Lung (tissue), 12 donors: ENCODE results near the gene S100A13. TPM values are rescaled to one million over a fixed set of nuclear protein-coding genes. Genes with fewer than 3 reads are reported as not detected.
A peak's percentile ranks its signal among the peaks of the same experiment; 100 is the strongest.
"Not testable (repeated sequence)": the region's sequence is repeated elsewhere in the genome, so short reads cannot be mapped to it uniquely, and the experiment has no call there.

Experiments used
- ATAC-seq: fragments of 200-7000 bp; cut with Tn5 transposase; one replicate; pipeline ENCODE4 v1.9.1; 2020; ENCODE audit warnings: moderate number of reproducible peaks; ENCODE audit not compliant: insufficient read depth, low FRiP score
- DNase-seq, 3 donors: peaks; one replicate each; pipeline ENCODE4 v3.0.0-alpha.2; 2013 to 2017
- H3K27ac ChIP-seq, 2 donors: one replicate each; pipeline ENCODE4 v1.5.1; 2013; ENCODE audit warnings: mild to moderate bottlenecking in 2 of 2, moderate library complexity in 2 of 2, control low read depth in 1 of 2, inconsistent platforms in 1 of 2, low read depth in 1 of 2, low read length in 1 of 2
- H3K27me3 ChIP-seq, 3 donors: one replicate each; pipeline ENCODE4 v1.5.1; 2013; ENCODE audit warnings: low read length in 2 of 3; ENCODE audit not compliant: control insufficient read depth in 3 of 3, insufficient read depth in 3 of 3
- H3K36me3 ChIP-seq, 4 donors: one replicate each; pipeline ENCODE4 v1.5.1; 2013; ENCODE audit warnings: low read length in 4 of 4, mild to moderate bottlenecking in 1 of 4, moderate library complexity in 1 of 4; ENCODE audit not compliant: control insufficient read depth in 4 of 4, insufficient read depth in 4 of 4
- H3K4me1 ChIP-seq, 5 donors: one replicate each; pipeline ENCODE4 v1.5.1; 2013; ENCODE audit warnings: low read length in 5 of 5, mild to moderate bottlenecking in 2 of 5, moderate library complexity in 1 of 5; ENCODE audit not compliant: control insufficient read depth in 5 of 5, insufficient read depth in 5 of 5
- H3K4me3 ChIP-seq: one replicate; pipeline ENCODE4 v1.5.1; 2013; ENCODE audit warnings: mild to moderate bottlenecking, control low read depth, moderate library complexity
- H3K9ac ChIP-seq, 2 donors: one replicate each; pipeline ENCODE4 v1.5.1; 2013; ENCODE audit warnings: low read length in 2 of 2, control low read depth in 1 of 2; ENCODE audit not compliant: insufficient read depth in 1 of 2
- H3K9me3 ChIP-seq, 4 donors: one replicate each; pipeline ENCODE4 v1.5.1; 2013; ENCODE audit warnings: low read length in 3 of 4, mild to moderate bottlenecking in 1 of 4, moderate library complexity in 1 of 4; ENCODE audit not compliant: control insufficient read depth in 4 of 4, insufficient read depth in 3 of 4
- CTCF ChIP-seq: IDR thresholded peaks from 2 replicates; pipeline ENCODE4 v1.5.1; 2012; ENCODE audit warnings: mild to moderate bottlenecking; ENCODE audit errors: control extremely low read depth, extremely low read depth
- WGBS, 2 donors: extraction: QIAGEN DNeasy Blood & Tissue Kit; methylation state at CpG; one replicate each; pipeline ENCODE4 v1.1.7; 2013; 5-methylcytosine and 5-hydroxymethylcytosine counted together
- polyA plus RNA-seq, 2 donors: library from polyadenylated mRNA; stranded (reverse); fragments of 200-250 nt; gene quantifications; one replicate each; pipeline ENCODE4 v1.2.1, GENCODE V29; 2013
- total RNA-seq, 2 donors: library from RNA; depleted of rRNA in 1 of 2; stranded (reverse); fragments of >200 nt in 1 of 2; gene quantifications; one replicate each; pipeline ENCODE4 v1.2.1, GENCODE V29; 2014 to 2021
- donor health status: control.
- donor health status: control.
- donor health status: Bipolar disorder and iron deficiency.
- donor health status: healthy.
- donor health status: DM: yes; HTN: yes; CAD: no.

Gene S100A13
- total and polyA plus RNA-seq, 4 donors, result 36.2 to 168 (median 86.5) TPM

DNA sequence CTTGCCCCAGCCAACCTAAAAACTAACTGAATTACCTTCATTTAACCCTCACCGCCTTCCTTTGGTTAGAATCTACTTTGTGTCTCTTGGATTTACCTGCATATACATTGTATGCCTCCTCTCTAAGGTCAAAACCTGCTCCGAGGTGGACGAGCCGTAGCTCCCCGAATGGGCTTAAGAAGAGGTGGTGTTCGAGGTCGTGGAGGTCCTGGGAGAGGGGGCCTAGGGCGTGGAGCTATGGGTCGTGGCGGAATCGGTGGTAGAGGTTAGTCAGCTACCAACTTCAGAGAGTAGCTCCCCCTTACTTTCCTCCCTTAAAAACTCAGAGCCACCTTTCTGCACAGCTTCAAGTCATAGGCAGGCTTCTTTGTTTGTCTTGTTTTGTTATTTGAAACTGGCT is 15.8 kb upstream of the S100A13 start:
- 93 to 96% methylated on average over 11 of the region's 11 CpGs for WGBS, 2 donors
- Histone ChIP-seq H3K4me3 (no peak overlapping the region), H3K4me1 (peaks cover 0 to 11% (median 0%) of the 10 kb centered on the region in 5 donors), H3K9ac (no peak overlapping the region), H3K9me3 (no peaks in the 10 kb centered on the region), H3K36me3 (peaks cover 43 to 59% (median 48%) of the 10 kb centered on the region in 4 donors), H3K27me3 (no peaks in the 10 kb centered on the region), H3K27ac (no peak overlapping the region)
- TF ChIP-seq CTCF, result no peak
- ATAC-seq (no peak), DNase-seq (no peak)

DNA sequence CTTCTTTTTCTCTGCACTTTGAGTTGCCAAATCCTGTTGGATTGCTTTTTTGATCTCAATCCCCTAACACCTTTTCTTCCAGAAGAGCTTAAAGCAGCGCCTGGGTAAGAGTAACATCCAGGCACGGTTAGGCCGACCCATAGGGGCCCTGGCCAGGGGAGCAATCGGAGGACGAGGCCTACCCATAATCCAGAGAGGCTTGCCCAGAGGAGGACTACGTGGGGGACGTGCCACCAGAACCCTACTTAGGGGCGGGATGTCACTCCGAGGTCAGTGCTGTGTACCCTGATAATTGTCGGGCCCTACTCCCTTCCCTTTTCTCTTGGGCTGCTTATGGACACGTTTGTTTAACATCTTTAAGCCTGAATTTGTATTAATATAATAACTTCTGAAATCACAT is 14.9 kb upstream of the S100A13 start:
- Histone ChIP-seq H3K27ac (no peak overlapping the region), H3K4me3 (no peak overlapping the region), H3K36me3 (peaks cover 46 to 67% (median 53%) of the 10 kb centered on the region in 4 donors), H3K9me3 (no peaks in the 10 kb centered on the region), H3K9ac (no peak overlapping the region), H3K27me3 (no peaks in the 10 kb centered on the region), H3K4me1 (peaks cover 0 to 11% (median 0%) of the 10 kb centered on the region in 5 donors)
- 89 to 93% methylated on average over 11 of the region's 11 CpGs for WGBS, 2 donors
- DNase-seq (no peak), ATAC-seq (no peak)
- no peak for TF ChIP-seq CTCF

GRCh38 chr1:153640861-153641260 is 13.6 kb upstream of the S100A13 start:
- H3K27ac ChIP-seq, result peak overlapping the region in 1 of 2 donors; percentile 51
- no peak for DNase-seq
- WGBS, 2 donors, result 77 to 82% methylated on average over 6 of the region's 6 CpGs
- no peak for ATAC-seq
- peaks cover 0 to 15% (median under 1%) of the 10 kb centered on the region in 5 donors for H3K4me1 ChIP-seq
- no peaks in the 10 kb centered on the region for H3K27me3 ChIP-seq
- TF ChIP-seq CTCF, result no peak
- no peak overlapping the region for H3K4me3 ChIP-seq
- peak overlapping the region in 1 of 2 donors; percentile 20 for H3K9ac ChIP-seq
- H3K9me3 ChIP-seq, result no peaks in the 10 kb centered on the region
- peaks cover 50 to 77% (median 61%) of the 10 kb centered on the region in 4 donors for H3K36me3 ChIP-seq

DNA sequence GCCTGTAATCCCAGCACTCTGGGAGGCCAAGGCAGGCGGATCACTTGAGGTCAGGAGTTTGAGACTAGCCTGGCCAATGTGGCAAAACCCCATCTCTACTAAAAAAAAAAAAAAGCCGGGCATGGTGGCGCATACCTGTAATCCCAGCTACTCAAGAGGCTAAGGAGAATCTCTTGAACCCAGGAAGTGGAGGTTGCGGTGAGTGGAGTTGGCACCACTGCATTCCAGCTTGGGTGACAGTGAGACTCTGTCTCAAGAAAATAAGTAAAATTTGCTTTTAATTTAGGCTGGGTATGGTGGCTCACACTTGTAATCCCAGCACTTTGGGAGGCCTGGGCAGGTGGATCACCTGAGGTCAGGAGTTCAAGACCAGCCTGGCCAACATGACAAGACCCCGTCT is 12.9 kb upstream of the S100A13 start:
- H3K4me3 ChIP-seq, H3K9me3 ChIP-seq, H3K27me3 ChIP-seq, ATAC-seq, H3K9ac ChIP-seq, DNase-seq: not testable (repeated sequence)
- Histone ChIP-seq H3K4me1 (peaks cover 0 to 15% (median 5%) of the 10 kb centered on the region in 5 donors), H3K36me3 (peaks cover 46 to 70% (median 55%) of the 10 kb centered on the region in 4 donors), H3K27ac (peak overlapping the region in 1 of 2 donors; percentile 59)
- WGBS, 2 donors, result 80 to 97% methylated on average over 5 of the region's 5 CpGs
